Activated CD8-positive, alpha-beta memory T cell treated with anti-CD3 and anti-CD28 coated beads for 1 hour (primary cell): ENCODE data around the gene VPS9D1.

Experiments used
- DNase-seq, 2 donors: peaks; one replicate each; pipeline ENCODE4 v3.0.0-alpha.2; 2020; ENCODE audit warnings: low read depth in 1 of 2; ENCODE audit errors: extremely low read depth in 1 of 2

Gene VPS9D1

DNA sequence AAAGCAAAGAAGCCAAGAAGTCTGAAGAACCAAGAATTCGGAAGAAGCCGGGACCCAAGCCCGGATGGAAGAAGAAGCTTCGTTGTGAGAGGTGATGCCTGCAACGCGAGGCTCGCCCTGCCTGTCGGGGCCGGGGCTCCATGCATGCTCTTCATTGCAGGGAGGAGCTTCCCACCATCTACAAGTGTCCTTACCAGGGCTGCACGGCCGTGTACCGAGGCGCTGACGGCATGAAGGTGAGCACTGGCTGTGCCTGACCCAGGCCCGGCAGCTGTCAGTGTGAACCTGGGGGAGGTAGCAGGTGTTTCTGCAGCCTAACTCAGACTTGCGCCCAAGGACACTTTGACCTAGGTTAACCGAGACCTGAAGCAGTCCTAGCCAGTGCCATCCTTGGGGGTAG, 12.6 kb upstream of the VPS9D1 start:
- no peak for DNase-seq

DNA sequence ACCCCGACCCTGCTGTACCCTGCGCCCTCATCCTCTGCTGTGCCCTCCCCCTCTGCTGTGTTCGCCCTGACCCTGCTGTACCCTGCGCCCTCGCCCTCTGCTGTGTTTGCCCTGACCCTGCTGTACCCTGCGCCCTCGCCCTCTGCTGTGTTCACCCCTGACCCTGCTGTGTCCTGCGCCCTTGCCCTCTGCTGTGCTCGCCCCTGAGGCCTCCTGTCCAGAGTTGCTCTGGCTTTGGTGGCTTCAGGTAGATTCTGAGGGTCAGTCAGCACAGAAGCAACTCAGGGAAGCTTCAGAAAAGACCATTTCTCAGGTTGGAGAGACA, 12.2 kb upstream of the VPS9D1 start:
- DNase-seq: no peak

- DNase-seq: no peak
Measured at GRCh38 chr16:89732142-89732917, 11.6 kb upstream of the VPS9D1 start.

DNA sequence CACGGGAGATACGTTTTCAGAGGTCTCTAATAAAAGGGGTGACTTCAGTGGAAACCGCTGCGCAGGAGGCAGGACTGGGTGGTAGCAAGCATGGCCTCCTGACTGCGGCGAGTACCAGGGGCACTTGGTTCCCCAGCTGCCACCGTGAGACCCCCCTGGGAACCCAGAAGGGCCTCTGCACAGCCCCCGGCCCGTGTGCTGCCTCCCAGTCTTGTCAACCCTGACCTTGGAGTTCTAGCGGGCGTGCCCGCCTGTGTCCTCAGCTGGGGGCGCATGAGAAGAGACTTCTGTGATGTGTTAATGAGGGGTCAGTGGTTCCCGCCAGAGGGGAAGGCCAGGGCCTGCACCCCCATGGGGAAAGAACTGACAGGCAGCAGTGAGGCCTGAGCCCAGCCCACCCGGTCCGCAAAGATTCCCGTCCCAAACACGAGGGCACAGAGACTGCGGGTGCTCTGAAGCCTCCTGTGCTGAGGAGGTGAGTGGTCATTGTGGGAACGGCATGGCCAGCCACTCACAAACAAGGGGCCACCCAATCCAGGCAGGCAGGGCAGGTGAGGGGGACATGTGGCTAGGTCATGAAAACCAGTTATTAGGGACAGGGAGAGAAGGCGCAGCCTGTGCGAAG, 10.0 kb upstream of the VPS9D1 start:
- DNase-seq: no peak

DNA sequence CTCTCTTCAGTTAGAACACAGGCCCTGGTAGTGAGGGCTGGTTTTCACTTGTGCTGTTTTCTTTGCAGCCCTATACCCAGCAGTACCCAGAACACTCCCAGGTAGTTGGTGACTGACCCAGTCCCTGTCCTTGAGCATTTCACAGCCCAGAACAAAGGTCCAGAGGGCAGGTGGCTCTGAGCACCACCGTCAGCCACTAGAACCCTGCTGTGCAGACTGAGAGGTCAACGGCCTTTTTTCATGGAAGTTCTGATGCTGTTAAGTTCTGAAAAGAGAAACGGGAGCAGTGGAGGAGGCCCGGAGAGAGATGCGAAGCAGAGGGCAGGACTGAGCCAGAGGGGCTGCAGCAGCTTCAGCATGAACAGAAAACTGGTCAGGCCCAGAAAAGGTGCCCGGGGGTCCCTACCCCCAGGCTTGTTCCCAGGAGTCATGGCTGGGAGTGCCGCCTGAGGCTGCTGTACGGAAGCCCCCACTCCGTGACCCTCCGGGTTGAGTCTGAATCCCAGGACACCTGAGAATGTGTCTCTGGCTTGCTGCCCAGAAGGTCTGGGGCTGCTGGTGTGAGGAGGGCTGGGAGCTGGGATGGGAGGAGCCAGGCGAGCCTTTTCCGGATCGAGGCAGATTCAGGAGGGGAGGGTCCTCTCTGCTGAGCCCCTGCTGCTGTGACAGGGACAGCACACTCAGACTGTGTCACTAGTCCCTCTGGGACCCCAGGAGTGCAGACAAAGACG, 9.3 kb upstream of the VPS9D1 start:
- DNase-seq: no peak

DNA sequence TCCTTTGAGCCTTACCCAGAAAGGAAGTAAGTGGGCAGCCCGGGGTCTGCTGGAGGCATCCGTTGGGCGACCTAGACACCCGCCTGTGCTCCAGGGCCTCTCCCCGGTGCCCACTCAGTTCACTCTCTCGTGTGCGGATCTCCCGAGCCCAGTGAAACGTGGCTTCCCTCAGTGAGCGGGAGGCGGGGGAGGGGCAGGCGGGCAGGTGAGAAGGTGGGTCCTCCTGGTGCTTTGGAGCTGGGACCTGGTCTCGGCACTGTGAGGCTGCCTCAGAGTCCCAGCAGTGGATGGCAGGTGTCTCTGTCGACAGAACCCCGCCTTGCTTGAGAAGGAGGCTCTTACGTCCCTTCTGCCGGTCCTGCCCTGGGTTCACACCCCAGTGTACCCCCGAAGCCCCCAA, 8.6 kb upstream of the VPS9D1 start:
- DNase-seq: no peak

DNA sequence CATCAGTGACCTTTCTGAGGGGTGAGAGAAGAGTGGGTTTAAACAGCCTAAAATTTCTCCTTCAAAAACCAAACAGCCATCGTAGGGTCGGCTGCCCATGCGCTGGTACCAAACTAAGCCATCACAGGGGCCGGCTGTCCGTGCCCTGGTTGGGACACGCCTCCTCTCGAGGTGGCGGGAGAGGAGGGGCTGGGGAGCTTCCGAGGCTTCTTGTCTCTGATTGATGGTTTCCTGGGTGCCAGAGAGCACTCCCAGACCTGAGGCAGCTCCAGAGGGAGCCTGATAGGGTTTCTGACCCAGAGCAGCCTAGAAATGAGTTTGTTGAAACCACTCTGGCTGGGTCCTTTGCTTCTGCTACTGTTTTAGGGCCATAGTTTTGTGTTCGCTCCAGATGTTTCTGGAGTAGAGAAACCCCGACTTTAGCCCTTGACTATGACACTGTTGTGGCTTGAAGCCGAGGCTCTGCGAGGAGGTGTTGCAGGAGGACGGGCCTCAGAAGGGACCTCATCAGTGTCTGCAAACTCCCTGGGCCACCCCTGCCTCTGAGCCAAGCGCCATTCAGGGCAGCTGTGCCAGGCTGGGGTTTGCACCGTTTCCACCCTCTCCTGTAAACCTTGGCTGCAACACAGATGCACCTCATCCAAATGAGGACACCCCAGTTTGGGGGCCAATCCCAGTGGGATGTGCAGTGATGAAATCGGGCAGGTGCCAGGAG, 6.9 kb upstream of the VPS9D1 start:
- no peak for DNase-seq

DNA sequence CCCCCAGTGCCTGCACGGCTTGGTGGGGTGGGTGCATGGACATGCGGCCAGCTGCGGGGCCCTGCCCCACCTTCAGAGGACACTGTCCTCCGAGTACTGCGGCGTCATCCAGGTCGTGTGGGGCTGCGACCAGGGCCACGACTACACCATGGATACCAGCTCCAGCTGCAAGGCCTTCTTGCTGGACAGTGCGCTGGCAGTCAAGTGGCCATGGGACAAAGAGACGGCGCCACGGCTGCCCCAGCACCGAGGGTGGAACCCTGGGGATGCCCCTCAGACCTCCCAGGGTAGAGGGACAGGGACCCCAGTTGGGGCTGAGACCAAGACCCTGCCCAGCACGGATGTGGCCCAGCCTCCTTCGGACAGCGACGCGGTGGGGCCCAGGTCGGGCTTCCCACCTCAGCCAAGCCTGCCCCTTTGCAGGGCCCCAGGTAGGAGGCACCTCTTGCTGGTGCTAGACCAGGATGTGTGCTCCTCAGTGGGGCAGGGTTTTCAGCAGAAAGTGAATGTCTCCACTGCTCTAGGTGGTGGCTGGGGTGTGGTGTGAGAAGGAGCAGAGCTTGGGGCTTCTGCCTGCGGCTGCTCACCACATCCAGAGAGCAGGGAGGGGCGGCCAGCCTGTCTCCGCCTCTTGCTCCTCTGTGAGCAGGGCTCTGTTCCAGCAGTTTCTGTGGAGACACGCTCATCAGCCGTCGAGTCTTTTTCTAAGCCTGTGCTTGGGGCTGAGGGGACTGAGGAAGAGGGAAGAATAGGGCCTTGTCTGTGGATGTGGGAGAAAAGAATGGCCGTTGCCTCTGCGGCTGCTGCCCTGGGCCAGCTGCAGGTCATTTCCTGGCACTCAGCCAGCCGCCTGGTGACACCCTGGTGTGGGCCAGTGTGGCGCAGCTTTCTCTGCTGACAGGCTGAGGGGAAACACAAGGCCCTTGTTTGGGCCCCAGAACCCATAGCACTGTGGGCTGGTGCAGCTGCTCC, 2.9 kb upstream of the VPS9D1 start:
- DNase-seq: peak; percentile 64 to 77

DNA sequence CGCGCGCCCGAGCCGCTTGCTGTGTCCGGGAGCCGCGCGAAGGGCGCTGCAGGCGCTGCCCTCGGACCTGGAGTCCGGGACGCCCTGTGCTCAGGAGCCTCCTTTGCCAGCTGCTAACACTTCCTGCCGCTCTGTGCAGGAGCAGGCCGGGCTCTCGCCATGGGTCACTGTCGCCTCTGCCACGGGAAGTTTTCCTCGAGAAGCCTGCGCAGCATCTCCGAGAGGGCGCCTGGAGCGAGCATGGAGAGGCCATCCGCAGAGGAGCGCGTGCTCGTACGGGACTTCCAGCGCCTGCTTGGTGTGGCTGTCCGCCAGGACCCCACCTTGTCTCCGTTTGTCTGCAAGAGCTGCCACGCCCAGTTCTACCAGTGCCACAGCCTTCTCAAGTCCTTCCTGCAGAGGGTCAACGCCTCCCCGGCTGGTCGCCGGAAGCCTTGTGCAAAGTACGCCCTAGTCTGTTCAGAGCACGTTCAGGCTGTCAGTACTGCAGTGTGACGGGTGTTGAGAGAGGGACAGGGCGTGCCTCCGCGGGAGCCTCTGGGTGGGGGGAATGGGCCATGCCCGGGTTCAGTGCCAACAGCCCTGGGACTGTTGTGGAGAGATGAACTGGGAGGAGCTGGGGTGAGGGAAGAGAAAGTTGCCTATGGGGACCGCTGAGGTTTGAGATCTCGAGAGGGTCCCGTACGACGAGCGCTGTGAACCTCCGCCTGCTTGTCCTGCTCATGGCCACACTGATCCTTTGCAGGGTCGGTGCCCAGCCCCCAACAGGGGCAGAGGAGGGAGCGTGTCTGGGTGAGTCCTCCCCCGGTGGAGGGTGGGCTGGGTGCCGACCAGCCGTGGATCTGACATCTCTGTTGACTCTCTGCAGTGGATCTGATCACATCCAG, 1.9 kb upstream of the VPS9D1 start:
- peak in 1 of 2 donors; percentile 56 for DNase-seq

DNA sequence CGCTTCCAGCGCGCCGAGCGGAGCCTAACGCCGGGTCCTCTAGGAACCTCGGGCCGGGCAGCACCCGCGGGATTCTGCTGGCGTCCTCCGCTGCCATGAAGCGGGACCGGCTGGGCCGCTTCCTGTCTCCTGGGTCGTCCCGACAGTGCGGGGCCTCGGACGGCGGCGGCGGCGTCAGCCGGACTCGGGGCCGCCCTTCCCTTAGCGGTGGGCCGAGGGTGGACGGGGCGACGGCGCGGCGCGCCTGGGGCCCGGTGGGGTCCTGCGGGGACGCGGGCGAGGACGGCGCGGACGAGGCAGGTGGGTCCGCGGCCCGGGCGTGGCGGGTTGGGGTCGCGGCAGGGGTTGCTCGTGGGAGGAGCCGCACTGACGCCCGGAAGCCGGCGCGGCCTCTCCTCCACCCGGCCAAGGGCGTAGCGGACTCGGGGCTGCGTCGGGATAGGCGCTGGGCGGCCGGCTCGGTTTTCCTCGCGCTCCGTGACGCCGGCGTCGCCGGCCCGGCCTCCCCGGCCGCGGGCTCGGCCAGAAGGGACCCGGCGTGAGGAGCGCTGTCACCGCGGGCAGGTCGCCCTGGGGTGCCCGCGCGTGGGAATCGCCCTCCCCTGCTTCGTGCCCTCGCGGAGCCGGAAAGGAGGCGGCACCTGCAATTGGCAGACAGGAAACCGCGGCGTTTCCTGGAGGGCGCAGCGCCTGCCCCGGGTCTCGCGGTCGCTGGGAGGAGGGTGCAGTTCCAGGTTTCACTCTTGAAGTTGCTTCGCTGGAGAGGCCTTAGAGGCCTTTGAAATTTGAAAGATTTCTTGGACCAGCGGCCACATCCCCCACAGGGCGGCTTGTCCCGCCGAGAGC, 1.1 kb upstream of the VPS9D1 start:
- DNase-seq: peak; percentile 77 to 80

DNA sequence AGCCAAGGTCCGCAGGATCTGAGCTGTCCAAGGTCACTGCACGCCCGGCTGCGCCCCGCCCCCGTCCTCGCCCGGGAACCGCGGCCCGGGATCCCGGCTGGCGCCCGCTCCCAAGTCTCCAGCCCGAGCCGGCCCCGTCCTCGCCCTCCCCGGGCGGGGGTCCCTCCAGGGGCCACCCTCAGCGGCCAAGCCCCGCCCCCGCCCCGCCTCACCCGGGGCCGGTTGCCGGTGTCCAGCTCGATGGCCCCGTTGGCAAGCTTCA, 216 bp downstream of the VPS9D1 start:
- no peak for DNase-seq

- no peak for DNase-seq
Measured at GRCh38 chr16:89717688-89718505, 2.8 kb downstream of the VPS9D1 start.

DNA sequence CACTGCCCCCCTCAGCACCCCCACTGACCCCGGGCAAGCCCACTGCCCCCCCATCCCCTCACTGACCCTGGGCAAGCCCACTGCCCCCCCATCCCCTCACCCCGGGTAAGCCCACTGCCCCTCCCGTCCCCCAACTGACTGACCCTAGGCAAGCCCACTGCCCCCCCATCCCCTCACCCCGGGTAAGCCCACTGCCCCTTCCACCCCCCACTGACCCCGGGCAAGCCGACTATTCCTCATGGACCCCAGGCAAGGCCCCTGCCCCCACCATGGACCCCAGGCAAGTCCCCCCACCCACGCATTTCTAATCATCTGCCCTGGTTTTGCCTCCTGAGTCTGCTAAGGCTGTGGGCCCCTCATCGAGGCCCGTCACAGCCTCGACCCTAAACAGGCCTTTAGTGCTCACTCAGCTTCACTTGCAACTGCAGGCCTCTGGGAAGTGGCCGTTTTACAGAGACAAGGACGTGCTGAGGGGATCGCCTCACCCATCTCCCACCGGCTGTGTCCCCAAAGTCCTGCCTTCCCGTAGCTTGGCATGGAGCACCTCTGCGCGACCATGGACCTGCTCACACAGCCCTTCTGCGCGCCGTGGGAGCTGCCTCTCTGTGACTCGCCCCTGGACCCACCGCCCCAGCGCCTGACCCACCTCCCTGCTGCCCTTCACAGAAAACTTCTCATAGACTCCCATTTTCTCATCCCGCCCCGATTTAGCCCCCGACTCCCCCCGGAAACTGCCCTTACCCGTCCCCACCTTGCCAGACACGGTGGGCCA, 3.6 kb downstream of the VPS9D1 start:
- DNase-seq: no peak

DNA sequence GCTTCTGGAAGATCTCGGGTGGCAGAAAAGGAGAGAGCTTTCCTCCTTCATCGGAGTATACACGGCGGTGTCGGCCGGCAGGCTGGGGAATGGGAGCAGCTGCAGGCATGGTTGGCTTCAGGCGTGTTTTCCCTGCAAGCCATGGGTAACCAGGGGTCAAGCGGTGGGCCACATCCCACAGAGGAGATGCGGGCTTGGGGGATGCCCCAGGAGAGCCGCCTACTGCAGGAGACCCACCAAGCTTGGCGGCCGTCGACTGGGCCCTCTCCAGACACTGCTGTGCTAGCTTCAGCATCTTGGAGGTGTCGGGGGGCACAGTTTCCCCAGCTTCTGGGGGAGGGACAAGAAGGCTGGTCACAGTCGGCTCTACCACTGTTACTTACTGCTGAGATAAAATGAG, 4.2 kb downstream of the VPS9D1 start:
- DNase-seq: no peak

- no peak for DNase-seq
Measured at GRCh38 chr16:89712274-89712781, 8.4 kb downstream of the VPS9D1 start.

- DNase-seq: peak; percentile 50 to 61
Measured at GRCh38 chr16:89711601-89712273, 9.0 kb downstream of the VPS9D1 start.
